Measurements from ENCODE around the gene KCNIP1.

GRCh38 chr5:170630711-170631141 lies 126.9 kb downstream of the KCNIP1 start:
- no peak for TF ChIP-seq TAF1 (IDR thresholded peaks at IDR 0.05; ENCODE audit: low read depth)
- no peak for TF ChIP-seq CTCF (IDR thresholded peaks at IDR 0.05; ENCODE audit: poor library complexity, severe bottlenecking)
- TF ChIP-seq REST (IDR thresholded peaks at IDR 0.05; ENCODE audit: borderline replicate concordance) = no peak
- no peak for TF ChIP-seq SMC3 (conservative IDR thresholded peaks at IDR 0.05; ENCODE audit: poor library complexity)
